NCI-H128 (cell line): Measurements from ENCODE around the gene TAF4.

Experiments
- DNase-seq: peaks from one replicate; lab custom pipeline; 2025; ENCODE audit not compliant: unreplicated experiment; lab: John Stamatoyannopoulos, UW

The TAF4 gene

DNA sequence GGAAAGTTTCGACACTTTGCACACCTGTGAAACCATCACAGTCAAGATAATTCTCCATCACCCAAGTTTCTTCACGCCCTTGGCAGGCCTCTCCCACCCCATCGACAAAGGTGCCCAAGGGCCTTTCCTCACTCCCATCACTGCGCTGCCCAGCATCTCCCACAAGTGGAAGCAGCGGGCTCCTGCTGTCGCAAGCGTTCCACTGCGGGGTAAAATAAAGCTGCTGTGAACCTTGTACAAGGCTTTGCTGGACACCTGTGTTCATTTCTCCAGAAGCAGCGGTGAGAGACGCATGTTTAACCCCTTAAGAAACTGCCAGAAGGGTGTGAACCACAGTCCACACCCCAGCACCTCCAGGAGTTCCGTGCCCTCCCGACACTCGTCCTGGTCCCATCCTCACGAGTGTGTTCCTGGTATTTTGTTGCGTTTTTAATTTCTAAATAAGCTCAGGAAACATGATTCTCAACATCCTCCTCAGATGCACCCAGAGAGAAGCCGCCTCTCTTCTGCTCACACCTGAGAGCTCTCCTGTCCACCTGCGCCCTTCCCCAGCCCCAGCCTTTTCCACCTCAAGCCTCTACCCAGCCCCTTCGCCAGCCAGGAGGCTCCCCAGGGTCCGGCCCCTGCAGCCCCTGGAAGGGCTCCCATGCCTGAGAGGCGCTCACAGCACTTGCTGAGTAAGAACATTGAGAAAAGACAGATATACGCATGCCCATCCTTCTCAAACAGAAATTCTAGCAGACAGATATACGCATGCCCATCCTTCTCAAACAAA lies 97.5 kb downstream of the TAF4 start:
- no peak for DNase-seq

- no peak for DNase-seq
Measured at GRCh38 chr20:61967300-61967699, 98.4 kb downstream of the TAF4 start.

DNA sequence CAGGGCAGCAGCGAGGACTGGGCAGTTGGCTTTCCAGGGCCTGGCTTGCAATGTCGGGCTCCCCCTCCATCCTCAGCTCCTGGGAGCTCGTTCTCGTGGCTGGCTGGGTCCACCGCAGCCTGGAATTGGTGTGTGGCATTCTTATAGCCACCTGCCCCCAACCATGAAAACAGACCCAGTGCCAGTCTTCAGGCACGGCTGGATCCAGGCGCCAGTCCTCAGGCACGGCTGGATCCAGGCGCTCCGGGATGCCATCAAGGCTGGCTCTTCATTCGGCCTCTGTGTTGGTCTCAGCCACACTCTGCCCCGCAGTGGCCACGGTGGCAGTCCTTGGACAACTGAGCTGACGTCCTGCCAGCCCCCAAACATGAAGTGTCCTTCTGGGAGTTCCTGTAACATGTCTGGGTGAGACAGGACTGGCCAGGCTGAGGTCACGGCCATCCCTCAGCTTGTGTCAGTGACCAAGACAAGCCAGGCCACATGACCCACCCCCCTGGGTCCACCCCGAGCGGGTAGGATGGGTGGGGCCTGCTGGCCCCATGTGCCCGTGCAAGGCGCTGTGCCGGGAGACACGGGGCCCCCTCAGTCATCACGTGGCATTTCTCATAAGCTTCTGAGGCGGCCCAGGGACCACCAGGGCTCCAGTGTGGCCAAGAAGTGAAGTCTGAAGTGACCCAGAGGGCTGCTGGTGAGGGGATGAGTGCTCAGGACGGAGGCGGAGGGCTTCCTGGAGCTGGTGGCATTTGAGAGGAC lies 99.0 kb downstream of the TAF4 start:
- DNase-seq, result no peak

GRCh38 chr20:61965606-61966491 lies 99.8 kb downstream of the TAF4 start:
- no peak for DNase-seq

DNA sequence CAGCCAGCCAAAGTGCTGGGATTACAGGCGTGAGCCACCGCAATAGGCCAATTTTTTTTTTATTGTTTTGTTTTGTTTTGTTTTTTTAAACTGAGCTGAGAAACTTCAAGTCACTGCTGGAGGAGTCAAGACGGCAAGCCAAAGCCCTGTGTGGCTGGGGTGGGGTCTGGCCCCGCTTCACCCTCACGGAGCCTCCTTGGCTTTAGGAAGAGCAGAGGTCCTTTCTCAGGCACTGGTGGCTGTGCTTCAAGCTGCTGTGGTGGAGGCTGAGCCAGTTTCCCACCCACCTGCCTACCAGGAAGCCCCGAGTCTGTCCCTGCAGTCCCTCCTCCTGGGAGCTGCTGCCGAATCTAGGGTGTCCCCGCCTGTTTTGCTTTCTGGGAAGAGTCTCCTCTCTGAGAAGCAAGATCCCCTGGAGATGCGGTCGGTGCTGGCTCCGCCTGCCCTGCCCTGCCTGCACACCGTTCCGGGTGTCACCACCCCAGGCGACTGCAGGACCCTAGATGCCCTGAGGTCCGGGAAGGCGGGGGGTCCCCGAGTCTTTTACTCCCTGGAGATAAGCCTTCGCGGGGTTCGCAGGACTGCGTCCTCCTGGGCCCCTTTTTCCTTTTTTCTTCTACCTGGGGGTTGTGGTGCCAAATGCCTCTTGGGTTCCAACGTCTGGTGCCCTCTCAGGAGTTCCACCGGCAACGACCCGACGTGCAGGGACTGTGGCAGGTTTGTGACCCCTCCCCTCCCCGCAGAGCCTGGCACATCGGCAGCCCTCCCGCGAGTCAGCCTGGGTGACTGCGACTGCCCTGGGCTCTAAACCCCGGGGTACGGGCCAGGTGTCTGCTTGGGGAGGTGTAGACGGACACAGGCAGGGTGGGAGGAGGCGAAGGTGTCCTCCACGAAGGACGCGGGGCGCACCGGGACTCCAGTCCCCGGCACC lies 100.7 kb downstream of the TAF4 start:
- no peak for DNase-seq

DNA sequence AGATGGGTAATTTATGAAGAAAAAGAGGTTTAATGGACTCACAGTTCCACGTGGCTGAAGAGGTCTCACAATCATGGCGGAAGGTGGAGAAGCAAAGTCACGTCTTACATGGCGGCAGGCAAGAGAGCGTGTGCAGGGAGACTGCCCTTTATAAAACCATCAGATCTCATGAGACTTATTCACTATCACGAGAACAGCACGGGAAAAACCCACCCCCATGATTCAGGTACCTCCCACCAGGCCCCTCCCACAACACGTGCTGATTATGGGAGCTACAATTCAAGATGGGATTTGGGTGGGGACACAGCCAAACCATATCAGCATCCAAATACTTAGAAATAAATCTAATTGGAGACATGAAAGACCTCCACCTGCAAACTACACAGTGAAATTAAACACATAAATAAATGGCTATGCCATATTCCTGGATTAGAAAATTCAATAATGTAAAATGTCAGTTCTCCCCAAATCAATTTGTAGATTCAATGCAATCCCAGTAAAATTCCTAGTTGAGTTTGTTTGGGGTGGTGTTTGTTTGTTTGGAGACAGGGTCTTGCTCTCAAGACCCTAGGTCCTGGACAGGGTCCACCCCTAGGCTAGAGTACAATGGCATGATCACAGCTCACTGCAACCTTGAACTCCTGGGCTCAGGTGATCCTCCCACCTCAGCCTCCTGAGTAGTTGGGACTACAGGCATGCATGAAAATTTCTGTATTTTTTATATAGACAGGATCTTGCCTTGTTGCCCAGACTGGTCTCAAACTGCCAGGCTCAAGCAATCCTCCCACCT lies 101.6 kb downstream of the TAF4 start:
- DNase-seq, result no peak

GRCh38 chr20:61963149-61963548 lies 102.5 kb downstream of the TAF4 start:
- DNase-seq, result no peak

DNA sequence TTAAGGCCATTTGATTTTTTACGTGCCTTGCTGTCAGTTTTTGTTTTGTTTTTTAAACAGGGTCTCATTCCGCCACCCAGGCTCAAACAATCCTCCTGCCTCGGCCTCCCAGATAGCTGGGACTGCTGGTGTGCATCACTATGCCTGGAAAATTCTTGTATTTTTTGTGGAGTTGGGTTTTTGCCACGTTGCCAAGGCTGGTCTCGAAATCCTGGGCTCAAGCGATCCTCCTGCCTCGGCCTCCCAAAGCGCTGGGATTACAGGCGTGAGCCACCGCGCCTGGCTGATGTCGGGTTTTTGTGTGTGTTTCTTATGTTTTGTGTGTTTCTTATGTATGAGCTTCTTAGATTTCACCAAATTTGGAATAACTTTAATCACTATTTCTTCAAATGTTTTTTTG lies 104.8 kb downstream of the TAF4 start:
- DNase-seq, result no peak

GRCh38 chr20:61958773-61959700 lies 106.6 kb downstream of the TAF4 start:
- no peak for DNase-seq

DNA sequence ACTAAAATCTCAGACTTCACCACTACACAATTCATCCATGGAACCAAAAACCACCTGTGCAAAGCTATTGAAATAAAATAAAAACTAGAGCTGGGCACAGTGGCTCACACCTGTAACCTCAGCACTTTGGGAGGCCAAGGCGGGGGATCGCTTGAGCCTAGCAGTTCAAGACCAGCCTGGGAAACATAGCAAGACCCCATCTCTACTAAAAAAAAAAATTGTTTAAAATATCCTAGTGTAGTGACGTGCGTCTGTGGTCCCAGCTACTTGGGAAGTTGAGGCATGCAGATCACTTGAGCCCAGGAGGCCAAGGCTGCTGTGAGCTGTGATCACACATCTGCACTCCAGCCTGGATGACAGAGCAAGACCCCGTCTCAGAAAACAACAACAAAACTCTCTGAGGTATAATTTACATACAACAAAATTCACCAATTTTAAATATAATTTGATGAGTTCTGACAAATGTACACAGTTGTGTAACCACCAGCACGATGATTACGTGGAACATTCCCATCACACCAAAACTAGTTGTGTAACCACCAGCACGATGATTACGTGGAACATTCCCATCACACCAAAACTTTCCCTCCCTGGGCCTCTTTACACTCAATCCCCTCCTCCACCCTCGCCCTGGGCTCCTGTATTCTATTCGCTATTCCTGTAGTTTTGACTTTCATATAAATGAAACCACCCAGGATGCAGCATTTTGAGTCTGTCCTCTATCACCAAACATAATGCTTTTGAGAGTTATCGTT lies 107.5 kb downstream of the TAF4 start:
- DNase-seq, result no peak

- DNase-seq, result no peak
Measured at GRCh38 chr20:61956396-61957342, 109.0 kb downstream of the TAF4 start.

DNA sequence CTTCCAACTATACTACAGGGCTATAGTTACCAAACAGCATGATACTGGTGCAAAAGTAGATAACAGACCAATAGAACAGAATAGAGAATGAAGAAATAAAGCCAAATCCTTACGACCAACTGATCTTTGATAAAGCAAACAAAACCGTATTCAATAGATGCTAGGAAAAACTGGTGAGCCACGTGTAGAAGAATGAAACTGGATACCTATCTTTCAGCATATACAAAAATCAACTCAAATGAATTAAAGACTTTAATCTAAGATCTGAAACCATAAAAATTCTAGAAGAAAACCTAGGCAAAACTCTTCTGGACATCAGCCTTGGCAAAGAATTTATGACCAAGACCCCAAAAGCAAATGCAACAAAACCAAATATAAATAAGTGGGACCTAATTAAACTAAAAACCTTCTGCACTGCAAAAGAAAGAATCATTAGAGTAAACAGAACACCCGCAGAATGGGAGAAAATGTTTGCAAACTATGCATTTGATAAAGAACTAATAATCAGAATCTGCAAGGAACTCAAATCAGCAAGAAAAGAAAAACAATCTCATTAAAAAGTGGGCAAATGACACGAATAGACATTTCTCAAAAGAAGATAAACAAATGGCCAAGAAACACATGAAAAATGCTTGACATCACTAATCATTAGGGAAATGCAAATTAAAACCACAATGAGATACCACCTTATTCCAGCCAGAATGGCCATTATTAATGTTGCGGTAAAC lies 109.8 kb downstream of the TAF4 start:
- no peak for DNase-seq

- DNase-seq, result peak; percentile 67
Measured at GRCh38 chr20:61954276-61955021, 111.2 kb downstream of the TAF4 start.

DNA sequence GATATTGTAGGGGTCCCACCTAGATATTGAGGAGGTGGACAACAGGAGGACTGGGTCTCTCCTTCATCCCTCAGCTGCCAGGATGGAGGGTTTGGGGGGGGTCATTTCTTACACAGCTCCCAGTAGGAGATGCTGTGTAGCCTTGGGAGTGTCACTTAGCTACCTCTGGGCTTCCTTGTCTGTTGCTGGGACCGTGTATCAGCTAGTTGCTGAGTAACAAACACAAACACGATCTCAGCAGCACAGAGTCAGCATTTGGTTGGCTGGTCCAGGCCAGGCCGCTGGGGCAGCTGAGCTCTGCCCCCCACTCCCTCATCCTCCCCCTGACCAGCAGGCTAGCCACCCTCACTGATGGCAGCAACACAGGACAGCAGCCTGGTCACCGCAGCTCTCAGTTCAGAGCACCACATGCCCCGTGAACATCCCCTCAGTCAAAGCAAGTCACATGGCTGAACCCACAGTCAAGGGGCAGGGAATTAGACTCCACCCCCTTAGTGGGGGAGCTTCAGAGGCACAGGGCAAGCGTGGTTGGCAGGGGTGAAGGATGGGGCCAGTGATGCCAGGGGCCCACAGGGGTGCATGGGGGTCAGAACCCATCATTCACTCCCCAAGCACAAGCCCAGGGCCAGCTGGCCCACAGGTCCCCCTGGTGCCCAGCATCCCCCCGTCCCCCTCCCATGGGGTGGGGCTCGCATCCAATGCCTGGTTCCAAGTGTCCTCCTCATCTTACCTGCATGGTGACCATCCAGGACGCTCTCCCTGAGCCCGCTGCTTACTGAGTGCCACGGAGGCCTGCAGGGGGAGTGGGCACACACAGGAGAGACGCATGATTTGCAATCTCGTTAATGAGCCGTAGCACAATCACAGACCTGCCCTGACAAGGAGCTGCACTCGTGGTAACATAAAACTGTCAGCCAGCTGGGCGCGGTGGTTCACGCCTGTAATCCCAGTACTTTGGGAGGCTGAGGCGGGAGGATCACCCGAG lies 112.4 kb downstream of the TAF4 start:
- DNase-seq, result no peak
